Aorta (tissue), 5 donors: ENCODE measurements around the gene SRGAP3. TPM values are rescaled to one million over a fixed set of nuclear protein-coding genes. Genes with fewer than 3 reads are reported as not detected.
A peak's percentile ranks its signal among the peaks of the same experiment; 100 is the strongest.

Experiments used
- ATAC-seq: fragments of 200-7000 bp; cut with Tn5 transposase; one replicate; pipeline ENCODE4 v1.9.1; 2022; ENCODE audit warnings: moderate library complexity; ENCODE audit not compliant: low FRiP score
- DNase-seq, 2 donors: peaks; one replicate each; pipeline ENCODE4 v3.0.0-alpha.2; 2020
- H3K27ac ChIP-seq, 2 donors: one replicate each; pipeline ENCODE4 v1.5.1; 2013; ENCODE audit warnings: low read length in 2 of 2, mild to moderate bottlenecking in 2 of 2, moderate library complexity in 2 of 2, control low read depth in 1 of 2, inconsistent platforms in 1 of 2, low read depth in 1 of 2
- H3K27me3 ChIP-seq, 2 donors: one replicate each; pipeline ENCODE4 v1.6.1; 2013; ENCODE audit warnings: control low read depth in 1 of 2, low read length in 1 of 2, mild to moderate bottlenecking in 1 of 2, moderate library complexity in 1 of 2; ENCODE audit not compliant: insufficient read depth in 2 of 2, control insufficient read depth in 1 of 2
- H3K36me3 ChIP-seq, 2 donors: one replicate each; pipeline ENCODE4 v1.6.1; 2013; ENCODE audit warnings: control low read depth in 1 of 2, low read length in 1 of 2, mild to moderate bottlenecking in 1 of 2; ENCODE audit not compliant: insufficient read depth in 2 of 2, control insufficient read depth in 1 of 2
- H3K4me1 ChIP-seq, 2 donors: one replicate each; pipeline ENCODE4 v1.6.1; 2013; ENCODE audit warnings: low read length in 2 of 2, control low read depth in 1 of 2, mild to moderate bottlenecking in 1 of 2, moderate library complexity in 1 of 2; ENCODE audit not compliant: insufficient read depth in 2 of 2, control insufficient read depth in 1 of 2
- H3K4me3 ChIP-seq, 2 donors: one replicate each; pipeline ENCODE4 v1.5.1; 2013; ENCODE audit warnings: low read length in 2 of 2, control low read depth in 1 of 2, mild to moderate bottlenecking in 1 of 2
- H3K9me3 ChIP-seq: one replicate; pipeline ENCODE4 v1.6.1; 2013; ENCODE audit warnings: mild to moderate bottlenecking, low read length; ENCODE audit not compliant: control insufficient read depth
- WGBS, 2 donors: extraction: QIAGEN DNeasy Blood & Tissue Kit; methylation state at CpG; one replicate each; pipeline ENCODE4 v1.1.7; 2013; 5-methylcytosine and 5-hydroxymethylcytosine counted together
- intact Hi-C, 2 donors: fragments of 100-400 bp; cut with DNase I; formaldehyde crosslinking; loops; one replicate each; pipeline versions ENCODE4 v1.14.2 to v1.15.0; 2022
- polyA plus RNA-seq, 2 donors: library from polyadenylated mRNA; stranded (reverse); fragments of 200-250 nt; gene quantifications; one replicate each; pipeline ENCODE4 v1.2.3, GENCODE V29; 2013
- total RNA-seq, 2 donors: library from RNA; stranded (reverse); fragmentation: NEBNext Ultra II Directional; extraction: Animal tissue kit (Norgen Biotek cat#: 25700); gene quantifications; one replicate each; pipeline ENCODE4 v1.2.1, GENCODE V29; 2021
- donor health status: healthy with polysubstance abuse.
- donor health status: Bipolar disorder and iron deficiency.
- donor health status: DM: no; HTN: no; CAD: no.
- donor health status: DM: no; HTN: no; CAD: no.
- donor health status: DM: yes; HTN: yes; CAD: no.

Gene SRGAP3
- total and polyA plus RNA-seq, 4 donors, result 0.26 to 11.7 (median 1.3) TPM

DNA sequence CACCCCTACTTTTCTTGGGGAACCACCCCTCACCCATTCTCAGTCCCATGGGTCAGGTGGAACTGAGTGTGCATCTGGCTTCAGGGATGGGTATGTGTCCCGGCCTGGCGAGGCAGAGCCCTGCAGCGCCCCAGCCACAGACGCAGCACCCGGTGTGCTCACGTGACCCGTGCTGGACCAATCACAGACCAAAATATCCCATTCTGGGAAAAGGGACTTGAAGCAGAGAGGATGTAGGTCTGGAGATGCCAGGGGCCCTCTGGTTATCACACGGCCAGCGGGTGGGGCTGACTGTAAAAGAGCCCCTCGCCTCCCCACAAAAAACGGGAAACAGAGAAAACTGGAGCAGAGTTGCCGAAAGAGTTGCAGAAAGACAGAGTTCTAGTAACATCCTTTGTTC is 148.2 kb downstream of the SRGAP3 start:
- WGBS, 2 donors, result 80 to 86% methylated on average over 12 of the region's 12 CpGs
- Histone ChIP-seq H3K4me3 (no peak overlapping the region), H3K9me3 (no peaks in the 10 kb centered on the region), H3K27ac (no peak overlapping the region), H3K4me1 (no peaks in the 10 kb centered on the region), H3K36me3 (no peaks in the 10 kb centered on the region), H3K27me3 (no peaks in the 10 kb centered on the region)
- ATAC-seq (no peak), DNase-seq (peak in 1 of 2 donors; percentile 66)
- intact Hi-C loops, result no loop called here

DNA sequence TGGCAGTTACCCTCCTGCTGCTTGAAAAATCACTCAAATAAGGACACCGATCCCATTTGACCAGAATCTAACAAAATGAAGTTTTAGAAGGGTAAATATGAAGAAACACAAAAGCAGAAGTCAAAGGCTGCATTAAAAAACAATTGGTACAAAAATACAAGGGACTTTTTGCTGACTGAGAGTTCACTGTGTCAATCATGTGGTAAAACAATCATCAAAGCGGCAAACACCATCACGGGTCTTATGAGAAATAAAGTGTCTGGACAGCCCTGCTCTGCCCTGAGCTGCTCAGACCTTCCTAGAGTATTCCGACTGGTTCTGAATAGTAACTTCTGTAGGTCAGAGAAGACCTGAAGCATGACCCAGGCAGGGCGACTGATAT is 148.9 kb downstream of the SRGAP3 start:
- Histone ChIP-seq H3K36me3 (no peaks in the 10 kb centered on the region), H3K9me3 (no peaks in the 10 kb centered on the region), H3K27ac (no peak overlapping the region), H3K27me3 (no peaks in the 10 kb centered on the region), H3K4me3 (no peak overlapping the region), H3K4me1 (no peaks in the 10 kb centered on the region)
- DNase-seq, result no peak
- WGBS, 2 donors, result 93% methylated on average over 5 of the region's 5 CpGs
- intact Hi-C loops, result no loop called here
- ATAC-seq, result no peak

DNA sequence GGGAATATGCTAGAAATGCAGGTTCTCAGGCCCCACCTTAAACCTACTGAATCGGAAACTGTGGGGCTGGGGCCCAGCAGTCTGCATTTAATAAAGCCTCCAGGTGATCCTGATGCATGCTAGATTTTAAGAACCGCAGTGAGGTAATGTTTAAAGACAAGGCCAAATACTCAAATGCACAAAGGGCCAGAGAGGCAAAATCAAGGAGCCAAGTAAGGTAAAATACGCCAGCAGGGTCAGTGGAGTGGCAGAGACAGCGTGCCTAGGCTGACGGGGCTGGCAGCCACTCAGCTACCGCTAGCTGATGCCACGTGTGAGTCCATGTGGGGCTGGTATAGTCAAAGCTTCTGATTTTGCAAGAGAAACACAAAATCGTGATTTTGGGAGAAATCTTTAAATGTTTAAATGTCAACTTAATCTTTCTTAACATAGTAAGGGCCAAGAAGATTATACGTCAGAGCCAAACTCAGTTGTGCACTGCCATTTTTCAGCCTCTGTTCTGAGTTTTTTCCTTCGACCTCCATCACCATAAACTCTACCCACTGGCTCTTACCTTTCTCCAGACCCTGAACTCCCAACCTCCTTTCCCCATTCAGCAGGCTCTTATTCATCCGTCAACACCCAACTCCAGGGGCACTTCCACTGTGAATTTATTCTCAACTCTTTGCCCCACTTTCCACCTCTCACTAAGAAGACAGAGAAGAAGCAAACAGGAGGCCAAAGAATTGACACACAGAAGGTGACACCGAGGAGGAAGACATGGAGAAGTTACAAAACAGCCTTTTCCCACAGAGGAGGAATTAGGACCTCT is 149.5 kb downstream of the SRGAP3 start:
- no peak for DNase-seq
- ATAC-seq, result no peak
- intact Hi-C loops, result no loop called here
- 90 to 93% methylated on average over 12 of the region's 12 CpGs for WGBS, 2 donors
- no peaks in the 10 kb centered on the region for H3K4me1 ChIP-seq
- H3K9me3 ChIP-seq, result no peaks in the 10 kb centered on the region
- H3K36me3 ChIP-seq, result no peaks in the 10 kb centered on the region
- H3K27me3 ChIP-seq, result no peaks in the 10 kb centered on the region
- no peak overlapping the region for H3K27ac ChIP-seq
- H3K4me3 ChIP-seq, result no peak overlapping the region

DNA sequence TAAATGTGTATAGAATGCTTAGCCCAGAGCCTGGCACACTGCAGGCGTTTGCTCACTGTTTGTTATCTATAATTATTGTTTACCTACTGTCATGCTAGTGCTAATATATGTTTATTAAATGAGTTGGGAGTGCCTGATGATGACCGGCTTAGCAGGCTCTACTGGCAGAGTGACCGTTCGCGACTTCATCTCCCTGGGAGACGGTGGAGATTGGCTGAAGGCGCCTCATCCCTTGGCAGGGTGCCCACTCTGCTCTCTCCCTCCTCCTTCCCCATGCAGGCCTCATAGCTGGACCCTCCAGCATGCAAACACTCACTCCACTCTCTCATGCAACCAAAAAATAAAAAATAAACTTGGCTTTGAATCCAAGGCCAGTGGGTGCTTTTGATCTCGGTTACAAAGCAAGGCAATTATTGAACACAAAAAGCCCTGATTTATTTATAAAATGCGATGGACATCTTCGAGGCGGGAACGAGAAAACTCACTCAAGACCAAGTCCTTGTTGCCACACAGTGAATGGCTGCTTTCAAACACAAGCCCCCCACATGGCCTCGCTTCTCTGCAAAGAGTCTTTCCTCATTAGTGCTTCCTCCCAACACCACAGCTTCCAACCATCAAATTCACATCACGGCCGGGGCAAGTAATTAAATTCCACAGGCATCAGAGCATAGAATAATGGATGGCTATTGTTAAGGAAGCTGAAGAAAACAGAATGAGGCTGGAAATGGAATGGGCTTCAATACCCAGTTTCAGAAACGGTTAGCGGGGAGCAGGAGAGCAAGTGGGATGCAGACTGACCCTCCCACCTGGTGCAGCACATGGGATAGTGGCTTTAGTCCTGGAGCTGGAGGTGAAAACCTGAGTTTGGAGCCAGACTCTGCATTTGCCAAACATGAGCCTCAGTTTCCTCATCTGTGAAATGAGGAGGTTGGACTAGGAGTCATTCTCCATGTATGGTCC is 150.4 kb downstream of the SRGAP3 start:
- no peaks in the 10 kb centered on the region for H3K36me3 ChIP-seq
- DNase-seq, result no peak

DNA sequence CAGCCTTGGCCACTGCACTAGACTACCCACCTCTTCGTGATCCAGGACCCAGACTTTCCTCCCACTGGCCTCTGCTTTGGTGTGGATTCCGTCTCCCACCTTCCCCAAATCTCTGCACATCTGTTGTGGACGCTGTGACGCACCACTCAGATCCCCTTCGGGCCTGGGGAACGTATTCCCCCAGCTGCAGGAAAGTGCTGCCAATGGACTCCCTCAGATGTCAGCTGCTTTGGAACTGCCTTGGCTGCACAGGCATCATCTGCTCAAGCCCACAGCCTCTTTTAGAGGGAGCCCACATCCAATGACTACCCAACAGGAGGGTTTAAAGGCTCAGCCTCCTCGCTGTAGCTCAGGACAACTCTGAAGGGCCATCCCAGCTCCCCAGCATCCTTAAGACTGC is 152.0 kb downstream of the SRGAP3 start:
- WGBS, 2 donors, result 95 to 96% methylated on average over 7 of the region's 7 CpGs
- H3K27ac ChIP-seq, result no peak overlapping the region
- H3K27me3 ChIP-seq, result no peaks in the 10 kb centered on the region
- H3K36me3 ChIP-seq, result no peaks in the 10 kb centered on the region
- no peaks in the 10 kb centered on the region for H3K9me3 ChIP-seq
- ATAC-seq (no peak), DNase-seq (no peak)
- intact Hi-C loops, result no loop called here
- H3K4me3 ChIP-seq, result no peak overlapping the region
- no peaks in the 10 kb centered on the region for H3K4me1 ChIP-seq

More for the DNA sequence above, 150.4 kb downstream of the SRGAP3 start:
- no peak overlapping the region for H3K4me3 ChIP-seq
- H3K27me3 ChIP-seq, result no peaks in the 10 kb centered on the region
- no peaks in the 10 kb centered on the region for H3K4me1 ChIP-seq
- no peak overlapping the region for H3K27ac ChIP-seq
- intact Hi-C loops, result no loop called here
- H3K9me3 ChIP-seq, result no peaks in the 10 kb centered on the region
- WGBS, 2 donors, result 72 to 76% methylated on average over 17 of the region's 17 CpGs
- no peak for ATAC-seq

DNA sequence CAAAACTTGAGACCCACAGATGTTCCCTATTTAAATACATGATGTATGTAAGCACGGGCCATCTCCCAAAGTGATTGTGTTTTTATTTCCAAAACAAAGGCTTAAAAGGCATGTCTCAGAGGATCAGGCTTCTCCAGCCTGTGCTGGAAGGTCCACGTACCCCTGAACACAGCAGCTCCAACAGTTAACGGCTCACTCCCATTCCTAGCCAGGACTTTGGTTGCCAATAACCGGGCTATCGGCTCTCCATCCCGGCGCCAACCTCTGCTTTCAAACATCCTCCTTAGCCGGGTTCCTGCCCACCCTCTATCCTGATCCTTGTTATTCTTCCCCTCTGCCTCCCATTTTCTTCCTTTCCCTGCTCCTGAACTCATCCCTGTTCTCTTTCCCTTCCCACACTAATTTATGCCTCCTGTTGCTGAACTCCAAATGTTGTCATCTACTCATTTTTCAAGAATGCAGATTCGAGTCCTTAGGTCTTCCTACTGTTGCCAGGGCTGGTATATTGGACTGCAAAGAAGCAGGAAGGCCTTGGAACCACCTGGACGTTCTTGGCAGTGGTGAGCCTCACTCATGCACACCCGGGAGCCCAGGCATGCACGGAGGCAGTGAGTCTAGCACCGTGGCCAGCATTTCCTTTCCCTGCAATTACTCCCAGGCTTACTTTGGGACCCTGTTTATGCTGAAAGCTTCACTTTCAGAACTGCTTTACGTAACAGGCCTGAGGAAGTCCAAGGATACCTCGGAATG is 157.8 kb downstream of the SRGAP3 start:
- WGBS, 2 donors, result 55 to 57% methylated on average over 15 of the region's 15 CpGs
- H3K27me3 ChIP-seq, result no peaks in the 10 kb centered on the region
- no peak overlapping the region for H3K27ac ChIP-seq
- no peaks in the 10 kb centered on the region for H3K9me3 ChIP-seq
- H3K36me3 ChIP-seq, result no peaks in the 10 kb centered on the region
- H3K4me3 ChIP-seq, result no peak overlapping the region
- DNase-seq (no peak), ATAC-seq (no peak)
- H3K4me1 ChIP-seq, result peaks cover 0 to 5% of the 10 kb centered on the region in 2 donors
- intact Hi-C loops, result no loop called here

DNA sequence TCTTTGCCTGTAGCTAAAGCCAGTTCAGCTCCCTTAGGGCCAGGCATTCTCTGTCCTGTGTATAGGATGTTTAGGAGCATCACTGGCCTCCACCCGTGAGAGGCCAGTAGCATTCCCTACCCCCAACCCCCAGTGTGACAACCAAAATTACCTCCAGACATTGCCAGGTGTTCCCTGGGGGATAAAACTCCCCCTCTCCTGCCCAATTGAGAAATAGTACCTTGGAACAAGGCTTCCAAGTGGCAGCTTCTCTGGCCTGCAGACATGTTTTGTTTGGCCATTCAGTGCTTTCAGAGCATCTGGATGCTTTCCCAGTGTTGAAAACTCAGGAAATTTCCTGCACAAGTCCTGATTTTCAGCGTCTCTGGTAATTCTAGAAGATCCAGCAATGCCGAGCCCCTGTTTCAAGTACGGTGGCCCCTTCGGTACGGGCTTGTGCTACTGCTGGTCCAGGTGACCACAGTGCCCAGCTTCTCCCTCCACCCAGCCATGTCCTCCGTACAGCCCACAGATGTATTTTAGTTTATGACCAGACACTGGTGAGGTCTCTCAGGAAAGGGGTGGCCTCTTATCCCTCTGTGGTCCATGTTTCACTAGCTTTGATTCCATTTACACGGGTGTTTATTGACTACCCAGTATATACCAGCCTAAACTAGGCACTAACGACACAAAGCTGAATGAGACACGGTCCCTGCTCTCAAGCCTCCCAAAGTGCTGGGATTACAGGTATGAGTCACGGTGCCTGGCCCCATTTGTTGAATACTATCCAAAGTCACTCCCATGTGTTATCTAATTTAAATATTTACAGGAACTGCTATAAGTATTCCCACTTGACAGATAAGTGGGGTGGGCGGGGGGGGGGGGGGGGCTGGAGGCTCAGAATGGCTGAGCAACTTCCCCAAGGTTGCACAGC is 160.7 kb downstream of the SRGAP3 start:
- ATAC-seq (peak; percentile 26), DNase-seq (peak in 1 of 2 donors; percentile 58)
- WGBS, 2 donors, result 8% methylated on average over 12 of the region's 12 CpGs
- Histone ChIP-seq H3K36me3 (no peaks in the 10 kb centered on the region), H3K27ac (peak overlapping the region in 1 of 2 donors; percentile 87), H3K9me3 (no peaks in the 10 kb centered on the region), H3K27me3 (no peaks in the 10 kb centered on the region), H3K4me3 (no peak overlapping the region), H3K4me1 (peaks cover 0 to 5% of the 10 kb centered on the region in 2 donors)
- intact Hi-C loops, result no loop called here
